DND-41 (cell line): Measurements from ENCODE around the gene NBEA.
"Not testable (repeated sequence)": the region's sequence is repeated elsewhere in the genome, so short reads cannot be mapped to it uniquely, and the experiment has no call there.

Source experiments
- CTCF ChIP-seq: IDR thresholded peaks from 2 replicates; pipeline ENCODE4 v1.5.1; 2012; ENCODE audit warnings: borderline replicate concordance, low read length, moderate library complexity, mild to moderate bottlenecking; ENCODE audit not compliant: poor library complexity, severe bottlenecking; ENCODE audit errors: extremely low read depth
- EZH2 ChIP-seq: IDR thresholded peaks from 3 replicates; pipeline ENCODE4 v1.6.1; 2012; ENCODE audit warnings: borderline replicate concordance, low read depth, mild to moderate bottlenecking, moderate library complexity, low read length, inconsistent platforms; ENCODE audit not compliant: severe bottlenecking

- not testable (repeated sequence) for TF ChIP-seq CTCF, EZH2
These were observed 43.1 kb downstream of the NBEA start for GRCh38 chr13:34985199-34985598.
